Measurements from ENCODE around the gene GRK1. TPM values are rescaled to one million over a fixed set of nuclear protein-coding genes. Genes with fewer than 3 reads are reported as not detected.

GRK1 gene
- total RNA-seq, 1 donor from 2014 or later: 1.1 TPM

DNA sequence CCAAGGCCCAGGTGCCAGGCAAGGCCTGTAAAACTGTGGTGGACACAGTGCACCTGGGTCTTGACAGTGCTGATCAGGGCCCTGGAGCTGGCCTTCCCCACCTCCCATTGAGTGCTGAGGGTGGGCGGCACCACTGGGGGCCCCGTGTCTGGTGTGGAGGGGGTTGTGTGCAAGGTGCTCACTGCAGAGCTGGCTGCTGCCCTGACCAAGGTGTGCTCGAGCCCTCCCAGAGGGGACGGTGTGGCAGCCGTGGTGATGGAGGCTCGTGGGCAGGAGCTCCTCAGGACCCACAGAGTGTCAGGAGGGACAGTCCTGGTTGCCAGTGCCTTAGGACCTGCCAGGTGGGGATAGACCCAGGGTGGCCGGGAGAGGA lies 32.0 kb upstream of the GRK1 start:
- Mint-ChIP-seq H3K4me1 (ENCODE audit: low read depth) (no peaks in the 10 kb centered on the region), H3K27ac (no peak overlapping the region), H3K36me3 (ENCODE audit: insufficient read depth) (peaks cover 42% of the 10 kb centered on the region), H3K9me3 (ENCODE audit: low read depth) (no peaks in the 10 kb centered on the region), H3K27me3 (no peaks in the 10 kb centered on the region), H3K4me3 (ENCODE audit: low read depth) (no peak overlapping the region)
- TF ChIP-seq, protein P1, sequence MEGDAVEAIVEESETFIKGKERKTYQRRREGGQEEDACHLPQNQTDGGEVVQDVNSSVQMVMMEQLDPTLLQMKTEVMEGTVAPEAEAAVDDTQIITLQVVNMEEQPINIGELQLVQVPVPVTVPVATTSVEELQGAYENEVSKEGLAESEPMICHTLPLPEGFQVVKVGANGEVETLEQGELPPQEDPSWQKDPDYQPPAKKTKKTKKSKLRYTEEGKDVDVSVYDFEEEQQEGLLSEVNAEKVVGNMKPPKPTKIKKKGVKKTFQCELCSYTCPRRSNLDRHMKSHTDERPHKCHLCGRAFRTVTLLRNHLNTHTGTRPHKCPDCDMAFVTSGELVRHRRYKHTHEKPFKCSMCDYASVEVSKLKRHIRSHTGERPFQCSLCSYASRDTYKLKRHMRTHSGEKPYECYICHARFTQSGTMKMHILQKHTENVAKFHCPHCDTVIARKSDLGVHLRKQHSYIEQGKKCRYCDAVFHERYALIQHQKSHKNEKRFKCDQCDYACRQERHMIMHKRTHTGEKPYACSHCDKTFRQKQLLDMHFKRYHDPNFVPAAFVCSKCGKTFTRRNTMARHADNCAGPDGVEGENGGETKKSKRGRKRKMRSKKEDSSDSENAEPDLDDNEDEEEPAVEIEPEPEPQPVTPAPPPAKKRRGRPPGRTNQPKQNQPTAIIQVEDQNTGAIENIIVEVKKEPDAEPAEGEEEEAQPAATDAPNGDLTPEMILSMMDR (IDR thresholded peaks at IDR 0.05; ENCODE audit: unreplicated experiment): no peak
- no peak for DNase-seq (ENCODE audit: low spot score, unreplicated experiment)

DNA sequence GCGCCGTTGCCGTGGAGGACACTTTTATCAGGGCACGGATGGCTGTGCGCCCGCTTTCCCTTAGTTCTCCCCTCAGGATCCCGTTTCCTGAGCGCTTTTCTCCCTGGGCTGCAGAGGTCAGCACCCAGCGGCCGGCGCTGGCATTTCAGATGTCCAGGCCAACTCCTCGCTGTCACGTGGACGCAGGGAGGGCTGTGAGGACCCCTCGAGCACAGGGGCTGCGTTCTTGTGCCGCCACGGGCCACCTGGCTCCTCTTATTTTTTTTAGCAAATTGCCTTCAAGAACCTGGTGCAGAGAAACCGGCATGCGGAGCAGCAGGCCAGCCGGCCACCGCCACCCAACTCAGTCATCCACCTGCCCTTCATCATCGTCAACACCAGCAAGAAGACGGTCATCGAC lies 31.3 kb upstream of the GRK1 start:
- Mint-ChIP-seq H3K9me3 (ENCODE audit: low read depth) (peaks cover 2% of the 10 kb centered on the region), H3K4me1 (ENCODE audit: low read depth) (no peaks in the 10 kb centered on the region), H3K36me3 (ENCODE audit: insufficient read depth) (peaks cover 45% of the 10 kb centered on the region), H3K27me3 (no peaks in the 10 kb centered on the region), H3K27ac (no peak overlapping the region), H3K4me3 (ENCODE audit: low read depth) (no peak overlapping the region)
- TF ChIP-seq, protein P1 (IDR thresholded peaks at IDR 0.05; ENCODE audit: unreplicated experiment): no peak
- no peak for DNase-seq (ENCODE audit: low spot score, unreplicated experiment)

DNA sequence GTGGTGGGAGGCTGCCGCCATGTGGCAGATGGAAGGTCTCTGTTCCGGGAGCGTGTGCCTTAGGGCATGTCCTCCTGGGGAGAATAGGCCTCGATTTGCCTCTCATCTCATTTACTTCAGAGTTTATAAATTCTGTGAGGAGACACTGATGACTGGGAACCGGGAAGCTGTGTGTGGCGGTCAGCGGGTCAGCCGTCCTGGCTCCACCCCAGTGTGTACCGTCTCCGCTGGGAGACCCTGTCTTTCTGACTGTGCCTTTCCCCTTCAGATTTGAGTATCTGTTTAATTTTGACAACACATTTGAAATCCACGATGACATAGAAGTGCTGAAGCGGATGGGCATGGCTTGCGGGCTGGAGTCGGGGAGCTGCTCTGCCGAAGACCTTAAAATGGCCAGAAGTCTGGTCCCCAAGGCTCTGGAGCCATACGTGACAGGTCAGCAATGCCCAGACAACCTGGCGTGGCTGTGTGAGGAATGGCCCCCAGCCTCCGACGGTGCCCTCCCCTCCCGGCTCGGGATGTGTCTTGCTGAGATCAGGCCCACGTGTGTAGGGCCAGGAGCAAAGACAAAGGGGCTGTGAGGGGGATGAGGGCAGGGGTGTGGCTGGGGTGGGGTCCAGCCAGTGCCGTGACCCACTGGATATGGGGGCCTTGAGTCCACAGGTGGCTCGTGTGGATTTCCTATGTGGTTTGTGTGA lies 30.6 kb upstream of the GRK1 start:
- Mint-ChIP-seq H3K4me1 (ENCODE audit: low read depth) (no peaks in the 10 kb centered on the region), H3K27ac (no peak overlapping the region), H3K36me3 (ENCODE audit: insufficient read depth) (peaks cover 46% of the 10 kb centered on the region), H3K27me3 (no peaks in the 10 kb centered on the region), H3K4me3 (ENCODE audit: low read depth) (no peak overlapping the region), H3K9me3 (ENCODE audit: low read depth) (peaks cover 3% of the 10 kb centered on the region)
- TF ChIP-seq, protein P1 (IDR thresholded peaks at IDR 0.05; ENCODE audit: unreplicated experiment): no peak
- no peak for DNase-seq (ENCODE audit: low spot score, unreplicated experiment)

DNA sequence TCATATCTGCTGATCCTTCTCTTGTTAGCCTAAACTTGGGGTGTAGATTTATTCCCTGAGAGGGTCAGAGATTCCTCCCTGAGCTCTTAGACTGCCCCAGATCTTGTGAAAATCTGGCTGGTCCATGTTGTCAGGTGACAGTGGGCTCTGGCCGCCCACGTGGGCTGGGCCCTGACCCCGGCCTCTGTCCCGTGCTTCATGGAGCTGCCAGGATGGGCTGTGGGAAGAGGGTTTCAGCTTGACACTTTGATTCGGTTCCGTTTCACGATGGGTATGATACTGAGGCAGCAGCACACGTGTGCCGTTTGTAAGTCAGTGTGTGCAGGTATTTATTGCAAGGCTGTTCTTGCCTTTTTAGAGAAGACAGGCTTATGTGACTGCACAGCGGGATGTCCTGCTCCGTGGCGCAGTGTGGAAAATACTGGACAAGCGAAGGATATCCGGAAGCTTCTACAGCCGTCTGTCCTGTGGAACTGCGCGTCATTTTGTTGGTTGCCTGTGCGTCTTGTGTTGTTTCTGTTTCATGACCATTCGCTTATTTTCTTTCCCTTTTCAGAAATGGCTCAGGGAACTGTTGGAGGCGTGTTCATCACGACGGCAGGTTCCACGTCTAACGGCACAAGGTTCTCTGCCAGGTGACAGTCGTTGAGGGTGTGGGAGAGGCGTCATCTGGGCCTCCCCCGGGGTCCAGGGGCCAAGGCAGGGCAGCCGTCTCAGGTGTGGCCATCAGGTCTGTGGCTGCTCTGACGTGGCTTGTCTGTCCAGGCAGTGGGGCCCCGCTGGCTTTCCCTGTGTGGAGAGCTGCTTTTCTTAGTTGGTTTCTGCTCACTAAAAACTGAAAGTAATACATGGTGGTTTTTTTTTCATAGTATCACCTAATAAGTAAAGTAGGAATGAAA lies 29.5 kb upstream of the GRK1 start:
- no peak overlapping the region for H3K27ac Mint-ChIP-seq
- no peak for DNase-seq (ENCODE audit: low spot score, unreplicated experiment)
- TF ChIP-seq, protein P1 (IDR thresholded peaks at IDR 0.05; ENCODE audit: unreplicated experiment): no peak
- no peak overlapping the region for H3K4me3 Mint-ChIP-seq (ENCODE audit: low read depth)
- peaks cover 3% of the 10 kb centered on the region for H3K9me3 Mint-ChIP-seq (ENCODE audit: low read depth)
- peaks cover 55% of the 10 kb centered on the region for H3K36me3 Mint-ChIP-seq (ENCODE audit: insufficient read depth)
- H3K27me3 Mint-ChIP-seq: no peaks in the 10 kb centered on the region
- H3K4me1 Mint-ChIP-seq (ENCODE audit: low read depth): no peaks in the 10 kb centered on the region

GRCh38 chr13:113638173-113638746 lies 28.8 kb upstream of the GRK1 start:
- no peak overlapping the region for H3K27ac Mint-ChIP-seq
- peaks cover 3% of the 10 kb centered on the region for H3K9me3 Mint-ChIP-seq (ENCODE audit: low read depth)
- TF ChIP-seq, protein P1 (IDR thresholded peaks at IDR 0.05; ENCODE audit: unreplicated experiment): no peak
- DNase-seq (ENCODE audit: low spot score, unreplicated experiment): no peak
- no peaks in the 10 kb centered on the region for H3K27me3 Mint-ChIP-seq
- H3K4me1 Mint-ChIP-seq (ENCODE audit: low read depth): no peaks in the 10 kb centered on the region
- no peak overlapping the region for H3K4me3 Mint-ChIP-seq (ENCODE audit: low read depth)
- H3K36me3 Mint-ChIP-seq (ENCODE audit: insufficient read depth): peaks cover 54% of the 10 kb centered on the region

Measured in progenitor cell of endocrine pancreas (in vitro differentiated cells).